ENCODE measurements around the gene ARL4A. TPM values are rescaled to one million over a fixed set of nuclear protein-coding genes. Genes with fewer than 3 reads are reported as not detected.
"Not testable (repeated sequence)": the region's sequence is repeated elsewhere in the genome, so short reads cannot be mapped to it uniquely, and the experiment has no call there.

The ARL4A gene
- total RNA-seq, 1 experiment from 2014 or later: 39.4 TPM

DNA sequence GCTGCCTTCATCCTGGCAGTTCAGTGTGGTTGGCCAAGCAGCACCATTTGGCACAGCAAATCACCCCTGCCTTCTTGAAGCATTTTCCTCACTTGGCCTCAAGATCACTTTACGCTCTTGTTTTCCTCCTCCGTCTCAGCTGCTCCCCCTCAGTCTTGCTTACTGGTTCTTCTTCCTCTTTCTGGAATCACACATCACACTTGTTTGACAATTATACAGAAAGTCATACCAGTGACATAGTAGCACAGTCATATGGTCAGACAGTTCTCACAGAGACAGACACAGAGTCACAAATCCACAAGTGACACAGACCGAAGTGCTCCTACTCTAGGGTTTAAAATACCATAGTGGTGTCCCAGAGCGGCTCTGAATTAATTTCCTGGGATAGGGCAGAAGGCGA is 43.8 kb upstream of the ARL4A start:
- no peaks in the 10 kb centered on the region for H3K27me3 ChIP-seq (ENCODE audit: insufficient read depth, low read length)
- H3K23ac ChIP-seq (ENCODE audit: insufficient read length, low read depth, low read length): no peak overlapping the region
- H3K4me1 Mint-ChIP-seq: peaks cover 11 to 16% of the 10 kb centered on the region in 2 experiments; a peak in 3 of 4 replicates
- H3K79me2 ChIP-seq (ENCODE audit: insufficient read depth, low read length): no peaks in the 10 kb centered on the region
- peaks cover 5% of the 10 kb centered on the region; the same call in 1 of the 2 replicates for H3K4me1 ChIP-seq (ENCODE audit: insufficient read depth, low read length)
- TF ChIP-seq, protein P1, sequence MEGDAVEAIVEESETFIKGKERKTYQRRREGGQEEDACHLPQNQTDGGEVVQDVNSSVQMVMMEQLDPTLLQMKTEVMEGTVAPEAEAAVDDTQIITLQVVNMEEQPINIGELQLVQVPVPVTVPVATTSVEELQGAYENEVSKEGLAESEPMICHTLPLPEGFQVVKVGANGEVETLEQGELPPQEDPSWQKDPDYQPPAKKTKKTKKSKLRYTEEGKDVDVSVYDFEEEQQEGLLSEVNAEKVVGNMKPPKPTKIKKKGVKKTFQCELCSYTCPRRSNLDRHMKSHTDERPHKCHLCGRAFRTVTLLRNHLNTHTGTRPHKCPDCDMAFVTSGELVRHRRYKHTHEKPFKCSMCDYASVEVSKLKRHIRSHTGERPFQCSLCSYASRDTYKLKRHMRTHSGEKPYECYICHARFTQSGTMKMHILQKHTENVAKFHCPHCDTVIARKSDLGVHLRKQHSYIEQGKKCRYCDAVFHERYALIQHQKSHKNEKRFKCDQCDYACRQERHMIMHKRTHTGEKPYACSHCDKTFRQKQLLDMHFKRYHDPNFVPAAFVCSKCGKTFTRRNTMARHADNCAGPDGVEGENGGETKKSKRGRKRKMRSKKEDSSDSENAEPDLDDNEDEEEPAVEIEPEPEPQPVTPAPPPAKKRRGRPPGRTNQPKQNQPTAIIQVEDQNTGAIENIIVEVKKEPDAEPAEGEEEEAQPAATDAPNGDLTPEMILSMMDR (conservative IDR thresholded peaks at IDR 0.05): no peak
- H4K20me1 ChIP-seq (ENCODE audit: control insufficient read depth, insufficient read depth, insufficient read length): no peaks in the 10 kb centered on the region
- no peak overlapping the region for H4K91ac ChIP-seq (ENCODE audit: insufficient read length, low read depth, low read length)
- H3K9me3 Mint-ChIP-seq: no peaks in the 10 kb centered on the region
- H2BK20ac ChIP-seq (ENCODE audit: low read depth, low read length, poor library complexity, severe bottlenecking): no peak overlapping the region
- H2AK5ac ChIP-seq (ENCODE audit: insufficient read length, low read length): no peak overlapping the region
- H2AFZ ChIP-seq (ENCODE audit: low read length): no peak overlapping the region
- no peak overlapping the region for H3K27ac Mint-ChIP-seq
- no peak overlapping the region for H2BK15ac ChIP-seq (ENCODE audit: low read depth, low read length)
- no peaks in the 10 kb centered on the region for H3K36me3 Mint-ChIP-seq (ENCODE audit: insufficient read depth in 1 of 3, low read depth in 3 of 3)
- no CpG with 5 or more reads among the region's 5 CpGs for WGBS (ENCODE audit: extremely low coverage, insufficient read length, low lambda C conversion rate)
- H2BK120ac ChIP-seq (ENCODE audit: low read depth, low read length, poor library complexity, severe bottlenecking): no peak overlapping the region
- H3K14ac ChIP-seq (ENCODE audit: insufficient read depth, low read length): no peak overlapping the region
- H2BK12ac ChIP-seq (ENCODE audit: insufficient read length, low read depth, low read length): no peak overlapping the region
- no peaks in the 10 kb centered on the region for H3K27me3 Mint-ChIP-seq (ENCODE audit: low read depth)
- H3K4me2 ChIP-seq (ENCODE audit: insufficient read depth, insufficient read length, low read length): no peak overlapping the region
- H3K9ac ChIP-seq (ENCODE audit: extremely low read depth, insufficient read length, low read length): no peak overlapping the region
- H3K9me3 ChIP-seq (ENCODE audit: control insufficient read depth, low read depth, low read length): no peaks in the 10 kb centered on the region
- no peak overlapping the region for H3K27ac ChIP-seq (ENCODE audit: insufficient read length, low read depth, low read length)
- no peaks in the 10 kb centered on the region for H3K79me1 ChIP-seq (ENCODE audit: insufficient read depth, low read depth, low read length, poor library complexity, severe bottlenecking)
- H3K4ac ChIP-seq (ENCODE audit: low read depth, low read length): no peak overlapping the region
- H4K8ac ChIP-seq (replicated peaks; ENCODE audit: insufficient read length, low read depth, low read length): no peak overlapping the region
- H3K4me3 Mint-ChIP-seq: no peak overlapping the region
- H4K5ac ChIP-seq (ENCODE audit: insufficient read length, low read depth, low read length): no peak overlapping the region
- no peak overlapping the region for H3K56ac ChIP-seq (ENCODE audit: insufficient read length, low read depth, low read length)
- no peak for DNase-seq
- no peak overlapping the region for H3K18ac ChIP-seq (ENCODE audit: insufficient read length, low read depth, low read length)
- no peaks in the 10 kb centered on the region for H3K23me2 ChIP-seq (ENCODE audit: insufficient read length, low read depth, low read length, poor library complexity, severe bottlenecking)
- H3T11ph ChIP-seq (ENCODE audit: low read length): no peak overlapping the region
- H2BK5ac ChIP-seq (ENCODE audit: insufficient read length, low read length): no peak overlapping the region

DNA sequence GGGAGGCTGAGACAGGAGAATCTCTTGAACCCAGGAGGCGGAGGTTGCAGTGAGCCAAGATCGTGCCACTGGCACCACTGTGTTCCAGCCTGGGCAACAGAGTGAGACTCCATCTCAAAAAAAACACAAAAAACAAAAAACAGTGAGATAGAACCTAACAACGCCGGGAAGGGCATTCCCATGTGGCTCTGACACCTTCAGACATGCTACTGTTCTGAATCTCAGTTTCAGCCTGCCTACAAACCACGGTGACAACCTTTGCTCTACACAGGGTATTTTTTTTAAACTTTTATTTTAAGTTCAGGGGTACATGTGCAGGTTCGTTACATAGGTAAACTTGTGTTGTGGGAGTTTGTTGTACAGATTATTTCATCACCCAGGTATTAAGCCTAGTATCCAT is 42.2 kb upstream of the ARL4A start:
- not testable (repeated sequence) for H2BK5ac ChIP-seq (ENCODE audit: insufficient read length, low read length); H2BK12ac ChIP-seq (ENCODE audit: insufficient read length, low read depth, low read length); DNase-seq; H4K20me1 ChIP-seq (ENCODE audit: control insufficient read depth, insufficient read depth, insufficient read length); H3K79me2 ChIP-seq (ENCODE audit: insufficient read depth, low read length); H3K4me2 ChIP-seq (ENCODE audit: insufficient read depth, insufficient read length, low read length); H4K8ac ChIP-seq (replicated peaks; ENCODE audit: insufficient read length, low read depth, low read length); H2BK15ac ChIP-seq (ENCODE audit: low read depth, low read length); H4K91ac ChIP-seq (ENCODE audit: insufficient read length, low read depth, low read length); H3K9me3 Mint-ChIP-seq; H3K27ac ChIP-seq (ENCODE audit: insufficient read length, low read depth, low read length); H3K56ac ChIP-seq (ENCODE audit: insufficient read length, low read depth, low read length); H3T11ph ChIP-seq (ENCODE audit: low read length); H3K4me3 Mint-ChIP-seq; H2AFZ ChIP-seq (ENCODE audit: low read length); H2BK20ac ChIP-seq (ENCODE audit: low read depth, low read length, poor library complexity, severe bottlenecking); H3K23ac ChIP-seq (ENCODE audit: insufficient read length, low read depth, low read length); H4K5ac ChIP-seq (ENCODE audit: insufficient read length, low read depth, low read length); H2BK120ac ChIP-seq (ENCODE audit: low read depth, low read length, poor library complexity, severe bottlenecking); H3K9me3 ChIP-seq (ENCODE audit: control insufficient read depth, low read depth, low read length); H2AK5ac ChIP-seq (ENCODE audit: insufficient read length, low read length); H3K27me3 Mint-ChIP-seq (ENCODE audit: low read depth); H3K79me1 ChIP-seq (ENCODE audit: insufficient read depth, low read depth, low read length, poor library complexity, severe bottlenecking); H3K9ac ChIP-seq (ENCODE audit: extremely low read depth, insufficient read length, low read length); H3K27me3 ChIP-seq (ENCODE audit: insufficient read depth, low read length); H3K14ac ChIP-seq (ENCODE audit: insufficient read depth, low read length); H3K18ac ChIP-seq (ENCODE audit: insufficient read length, low read depth, low read length); H3K36me3 Mint-ChIP-seq (ENCODE audit: insufficient read depth in 1 of 3, low read depth in 3 of 3); H3K4ac ChIP-seq (ENCODE audit: low read depth, low read length); H3K23me2 ChIP-seq (ENCODE audit: insufficient read length, low read depth, low read length, poor library complexity, severe bottlenecking); H3K4me1 ChIP-seq (ENCODE audit: insufficient read depth, low read length)
- Mint-ChIP-seq H3K27ac (0 out of 7 replicates have a peak overlapping the region, but pooled peaks of 1 of the 3 experiments have one; percentile 33), H3K4me1 (peaks cover 19 to 24% of the 10 kb centered on the region in 2 experiments)
- WGBS (ENCODE audit: extremely low coverage, insufficient read length, low lambda C conversion rate): no CpG with 5 or more reads among the region's 6 CpGs

Measured in H9 (cell line).